GM18498 (cell line): ENCODE measurements around the gene PLPP3.

ENCODE experiments used
- ATAC-seq: cut with Tn5 transposase; IDR thresholded peaks from one replicate; pipeline ENCODE4 v1.9.1; 2021; ENCODE audit warnings: mild to moderate bottlenecking, moderate library complexity; ENCODE audit not compliant: unreplicated experiment

Gene PLPP3

GRCh38 chr1:56548571-56548970 is 30.8 kb downstream of the PLPP3 start:
- no peak for ATAC-seq

GRCh38 chr1:56547977-56548376 is 31.4 kb downstream of the PLPP3 start:
- ATAC-seq = no peak

GRCh38 chr1:56547473-56547872 is 31.9 kb downstream of the PLPP3 start:
- no peak for ATAC-seq

GRCh38 chr1:56545711-56546110 is 33.7 kb downstream of the PLPP3 start:
- no peak for ATAC-seq

GRCh38 chr1:56543783-56544612 is 35.4 kb downstream of the PLPP3 start:
- no peak for ATAC-seq

GRCh38 chr1:56542651-56543050 is 36.7 kb downstream of the PLPP3 start:
- no peak for ATAC-seq

- no peak for ATAC-seq
These were observed 38.0 kb downstream of the PLPP3 start for GRCh38 chr1:56541408-56541807.

GRCh38 chr1:56540467-56540866 is 38.9 kb downstream of the PLPP3 start:
- ATAC-seq = no peak

- no peak for ATAC-seq
These were observed 39.8 kb downstream of the PLPP3 start for GRCh38 chr1:56539520-56539931.

- no peak for ATAC-seq
These were observed 40.8 kb downstream of the PLPP3 start for GRCh38 chr1:56538532-56538931.

- no peak for ATAC-seq
These were observed 41.7 kb downstream of the PLPP3 start for GRCh38 chr1:56537660-56538059.

GRCh38 chr1:56535939-56536338 is 43.4 kb downstream of the PLPP3 start:
- no peak for ATAC-seq

- ATAC-seq = no peak
These were observed 44.0 kb downstream of the PLPP3 start for GRCh38 chr1:56535362-56535761.

GRCh38 chr1:56534130-56534651 is 45.2 kb downstream of the PLPP3 start:
- ATAC-seq = peak; percentile 13

- peak; percentile 63 for ATAC-seq
These were observed 45.7 kb downstream of the PLPP3 start for GRCh38 chr1:56533621-56534020.

- ATAC-seq = peak; percentile 39
These were observed 46.2 kb downstream of the PLPP3 start for GRCh38 chr1:56533197-56533596.

GRCh38 chr1:56532350-56532683 is 47.0 kb downstream of the PLPP3 start:
- no peak for ATAC-seq

GRCh38 chr1:56531624-56532349 is 47.6 kb downstream of the PLPP3 start:
- ATAC-seq = no peak

- no peak for ATAC-seq
These were observed 49.6 kb downstream of the PLPP3 start for GRCh38 chr1:56529801-56530200.

GRCh38 chr1:56527548-56528302 is 51.6 kb downstream of the PLPP3 start:
- no peak for ATAC-seq

- peak; percentile 81 for ATAC-seq
These were observed 52.7 kb downstream of the PLPP3 start for GRCh38 chr1:56526571-56527174.
